ENCODE measurements around the gene RGSL1. TPM values are rescaled to one million over a fixed set of nuclear protein-coding genes. Genes with fewer than 3 reads are reported as not detected.

The RGSL1 gene
- polyA plus RNA-seq, 1 donor from 2014 or later: not detected

- no peak overlapping the region for H2AFZ ChIP-seq (ENCODE audit: low read depth, low read length)
- H3K27me3 ChIP-seq (ENCODE audit: insufficient read depth, low read depth, low read length): no peaks in the 10 kb centered on the region
- no peak overlapping the region for H3K9ac ChIP-seq (ENCODE audit: low read length)
- no peaks in the 10 kb centered on the region for H3K9me2 ChIP-seq (ENCODE audit: insufficient read depth, low read length)
- no peaks in the 10 kb centered on the region for H3F3A ChIP-seq (ENCODE audit: insufficient read depth, low read length, poor library complexity, severe bottlenecking)
- no peaks in the 10 kb centered on the region for H3K36me3 ChIP-seq (ENCODE audit: insufficient read depth, low read length)
- TF ChIP-seq, protein P1, sequence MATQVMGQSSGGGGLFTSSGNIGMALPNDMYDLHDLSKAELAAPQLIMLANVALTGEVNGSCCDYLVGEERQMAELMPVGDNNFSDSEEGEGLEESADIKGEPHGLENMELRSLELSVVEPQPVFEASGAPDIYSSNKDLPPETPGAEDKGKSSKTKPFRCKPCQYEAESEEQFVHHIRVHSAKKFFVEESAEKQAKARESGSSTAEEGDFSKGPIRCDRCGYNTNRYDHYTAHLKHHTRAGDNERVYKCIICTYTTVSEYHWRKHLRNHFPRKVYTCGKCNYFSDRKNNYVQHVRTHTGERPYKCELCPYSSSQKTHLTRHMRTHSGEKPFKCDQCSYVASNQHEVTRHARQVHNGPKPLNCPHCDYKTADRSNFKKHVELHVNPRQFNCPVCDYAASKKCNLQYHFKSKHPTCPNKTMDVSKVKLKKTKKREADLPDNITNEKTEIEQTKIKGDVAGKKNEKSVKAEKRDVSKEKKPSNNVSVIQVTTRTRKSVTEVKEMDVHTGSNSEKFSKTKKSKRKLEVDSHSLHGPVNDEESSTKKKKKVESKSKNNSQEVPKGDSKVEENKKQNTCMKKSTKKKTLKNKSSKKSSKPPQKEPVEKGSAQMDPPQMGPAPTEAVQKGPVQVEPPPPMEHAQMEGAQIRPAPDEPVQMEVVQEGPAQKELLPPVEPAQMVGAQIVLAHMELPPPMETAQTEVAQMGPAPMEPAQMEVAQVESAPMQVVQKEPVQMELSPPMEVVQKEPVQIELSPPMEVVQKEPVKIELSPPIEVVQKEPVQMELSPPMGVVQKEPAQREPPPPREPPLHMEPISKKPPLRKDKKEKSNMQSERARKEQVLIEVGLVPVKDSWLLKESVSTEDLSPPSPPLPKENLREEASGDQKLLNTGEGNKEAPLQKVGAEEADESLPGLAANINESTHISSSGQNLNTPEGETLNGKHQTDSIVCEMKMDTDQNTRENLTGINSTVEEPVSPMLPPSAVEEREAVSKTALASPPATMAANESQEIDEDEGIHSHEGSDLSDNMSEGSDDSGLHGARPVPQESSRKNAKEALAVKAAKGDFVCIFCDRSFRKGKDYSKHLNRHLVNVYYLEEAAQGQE (IDR thresholded peaks at IDR 0.05; ENCODE audit: borderline replicate concordance): no peak
- no peak for TF ChIP-seq EP300 (conservative IDR thresholded peaks at IDR 0.05; ENCODE audit: poor library complexity, severe bottlenecking)
- no peak for TF ChIP-seq TAF1 (IDR thresholded peaks at IDR 0.05; ENCODE audit: low read depth)
- TF ChIP-seq RAD21 (conservative IDR thresholded peaks at IDR 0.05): no peak
- TF ChIP-seq MXI1 (conservative IDR thresholded peaks at IDR 0.05; ENCODE audit: poor library complexity, severe bottlenecking): no peak
- TF ChIP-seq SMC3 (conservative IDR thresholded peaks at IDR 0.05; ENCODE audit: poor library complexity): no peak
- TF ChIP-seq POLR2AphosphoS5 (IDR thresholded peaks at IDR 0.05): no peak
- TF ChIP-seq EZH2 (IDR thresholded peaks at IDR 0.05; ENCODE audit: borderline replicate concordance, insufficient read depth, low read length, poor library complexity, severe bottlenecking): no peak
- no peak for TF ChIP-seq CTCF (IDR thresholded peaks at IDR 0.05; ENCODE audit: poor library complexity, severe bottlenecking)
- no peak overlapping the region for H3K4me2 ChIP-seq (ENCODE audit: low read length)
- no peaks in the 10 kb centered on the region for H3K79me2 ChIP-seq (replicated peaks; ENCODE audit: insufficient read depth, low read length)
- H3K9me3 ChIP-seq (ENCODE audit: low read length): no peaks in the 10 kb centered on the region
- no peaks in the 10 kb centered on the region for H4K20me1 ChIP-seq (ENCODE audit: insufficient read depth)
- no peak overlapping the region for H3K4me3 ChIP-seq (ENCODE audit: low read length)
- H3K27ac ChIP-seq (ENCODE audit: low read length): no peak overlapping the region
These were observed 38.9 kb downstream of the RGSL1 start for GRCh38 chr1:182488803-182489202.

- H3K9me2 ChIP-seq (ENCODE audit: insufficient read depth, low read length): no peaks in the 10 kb centered on the region
- no peak overlapping the region for H2AFZ ChIP-seq (ENCODE audit: low read depth, low read length)
- H4K20me1 ChIP-seq (ENCODE audit: insufficient read depth): no peaks in the 10 kb centered on the region
- H3K4me2 ChIP-seq (ENCODE audit: low read length): no peak overlapping the region
- H3K9me3 ChIP-seq (ENCODE audit: low read length): no peaks in the 10 kb centered on the region
- H3K27ac ChIP-seq (ENCODE audit: low read length): no peak overlapping the region
- no peak overlapping the region for H3K4me3 ChIP-seq (ENCODE audit: low read length)
- H3F3A ChIP-seq (ENCODE audit: insufficient read depth, low read length, poor library complexity, severe bottlenecking): no peaks in the 10 kb centered on the region
- no peaks in the 10 kb centered on the region for H3K79me2 ChIP-seq (replicated peaks; ENCODE audit: insufficient read depth, low read length)
- H3K27me3 ChIP-seq (ENCODE audit: insufficient read depth, low read depth, low read length): no peaks in the 10 kb centered on the region
- H3K36me3 ChIP-seq (ENCODE audit: insufficient read depth, low read length): no peaks in the 10 kb centered on the region
- H3K9ac ChIP-seq (ENCODE audit: low read length): no peak overlapping the region
- TF ChIP-seq EZH2 (IDR thresholded peaks at IDR 0.05; ENCODE audit: borderline replicate concordance, insufficient read depth, low read length, poor library complexity, severe bottlenecking): no peak
- no peak for TF ChIP-seq CTCF (IDR thresholded peaks at IDR 0.05; ENCODE audit: poor library complexity, severe bottlenecking)
- TF ChIP-seq, protein P1 (IDR thresholded peaks at IDR 0.05; ENCODE audit: borderline replicate concordance): no peak
- TF ChIP-seq RAD21 (conservative IDR thresholded peaks at IDR 0.05): no peak
- TF ChIP-seq POLR2AphosphoS5 (IDR thresholded peaks at IDR 0.05): no peak
- no peak for TF ChIP-seq MXI1 (conservative IDR thresholded peaks at IDR 0.05; ENCODE audit: poor library complexity, severe bottlenecking)
These were observed 43.1 kb downstream of the RGSL1 start for GRCh38 chr1:182493063-182493462.

All from neural cell (in vitro differentiated cells).